GM12891 (cell line): ENCODE data around the gene LOXL3.

Experiments used
- POLR2A ChIP-seq: IDR thresholded peaks from 2 replicates; pipeline ENCODE4 v1.6.1; 2011; ENCODE audit warnings: low read depth, low read length, control low read depth
- POLR2AphosphoS5 ChIP-seq: IDR thresholded peaks from 2 replicates; pipeline ENCODE4 v1.6.1; 2011; ENCODE audit warnings: low read depth, low read length, control low read depth

DNA sequence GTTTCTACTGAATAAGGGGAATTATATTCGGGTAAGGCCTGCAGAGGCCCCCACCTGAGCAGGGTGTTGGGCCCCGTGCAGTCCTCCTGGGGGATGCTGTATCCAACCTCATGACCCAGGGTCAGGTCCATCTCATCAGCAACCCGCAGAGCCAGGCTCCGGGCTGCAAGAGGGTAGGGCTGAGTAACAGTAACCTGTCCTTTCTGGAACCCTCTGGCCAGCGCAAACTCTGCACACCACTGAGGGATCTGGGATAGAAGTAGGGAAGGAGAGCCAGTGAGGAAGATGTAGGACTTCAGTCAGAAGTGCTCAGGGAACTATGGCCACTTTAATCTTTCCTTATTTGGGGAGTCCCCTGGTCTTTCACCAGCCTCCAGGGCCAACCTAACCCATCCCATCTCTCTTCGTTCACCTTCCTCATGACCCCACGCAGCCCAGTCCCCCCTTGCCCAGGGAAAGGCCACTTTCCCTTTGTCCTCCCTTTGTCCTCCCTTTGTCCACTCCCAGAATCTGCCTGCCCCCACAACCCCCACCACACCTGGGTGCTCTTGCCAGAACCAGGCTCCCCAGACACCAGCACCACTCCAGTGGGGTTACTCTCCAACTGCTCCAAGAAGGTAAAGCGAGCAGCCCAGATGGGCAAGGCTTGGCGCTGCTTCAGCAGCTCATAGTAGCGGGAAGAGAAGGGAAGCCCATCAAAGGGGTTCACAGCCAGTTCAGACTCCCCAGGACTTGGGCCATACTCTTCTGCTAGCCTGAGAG lies 28.6 kb downstream of the LOXL3 start:
- no peak for TF ChIP-seq POLR2AphosphoS5
- no peak; the same call in 1 of the 2 replicates for TF ChIP-seq POLR2A
